HG03045 (cell line): ENCODE measurements around the gene SCN3A.

Experiments
- ATAC-seq: cut with Tn5 transposase; IDR thresholded peaks from one replicate; pipeline ENCODE4 v1.9.1; 2021; ENCODE audit warnings: mild to moderate bottlenecking, moderate library complexity; ENCODE audit not compliant: unreplicated experiment

The SCN3A gene

DNA sequence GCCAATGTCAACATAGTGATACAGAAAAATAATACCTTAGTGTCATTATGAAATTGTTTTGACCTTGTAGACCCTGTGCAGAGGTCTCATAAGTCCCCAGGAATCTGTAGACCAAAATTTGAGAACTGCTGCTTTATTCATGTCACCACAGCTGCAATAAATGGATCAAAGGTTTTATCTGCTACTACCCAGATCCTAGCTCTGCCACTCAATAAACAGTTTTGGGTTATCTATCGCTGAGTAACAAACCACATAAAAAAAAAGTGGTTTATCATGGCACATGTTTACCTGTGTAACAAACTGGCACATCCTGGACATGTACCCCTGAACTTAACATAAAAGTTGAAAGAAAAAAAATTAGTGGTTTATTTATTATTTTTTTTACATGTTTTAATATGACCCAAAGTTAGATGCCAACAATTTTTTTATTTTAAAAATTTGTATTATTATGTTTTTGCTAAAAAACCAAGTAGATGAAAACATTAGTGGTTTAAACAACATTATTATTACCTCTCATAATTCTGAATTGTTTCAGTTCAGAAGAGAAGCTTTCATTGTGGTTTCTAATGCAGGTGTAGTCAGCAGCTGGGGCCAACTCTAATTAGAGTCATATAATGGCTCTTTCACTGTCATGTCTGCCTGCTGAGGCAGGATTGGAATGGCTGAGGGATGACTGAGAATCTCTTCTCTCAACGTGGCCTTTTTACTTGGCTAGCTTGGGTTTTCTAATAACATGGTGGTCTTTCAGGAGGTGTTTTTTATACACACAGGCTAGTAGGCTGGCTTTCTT lies 145.2 kb downstream of the SCN3A start:
- ATAC-seq: no peak

DNA sequence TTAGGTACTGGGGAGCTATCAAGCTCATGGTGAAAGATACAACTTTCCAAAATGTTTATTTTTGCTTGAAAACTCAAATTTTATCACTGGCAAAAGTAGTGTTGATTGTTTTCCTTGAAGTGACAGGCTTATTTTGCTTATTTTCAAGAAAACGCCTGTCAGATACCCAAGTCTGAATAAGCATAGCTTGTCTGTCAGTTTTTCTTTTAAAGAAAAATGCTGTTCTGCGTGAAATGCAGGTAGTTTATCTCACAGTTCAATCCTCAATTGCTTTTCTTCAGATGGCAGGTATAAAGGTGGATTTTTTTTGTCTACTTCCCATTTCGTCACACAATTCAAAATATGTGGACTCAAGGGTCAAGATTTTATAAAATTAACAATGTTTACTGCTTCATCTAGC lies 145.9 kb downstream of the SCN3A start:
- ATAC-seq: no peak

DNA sequence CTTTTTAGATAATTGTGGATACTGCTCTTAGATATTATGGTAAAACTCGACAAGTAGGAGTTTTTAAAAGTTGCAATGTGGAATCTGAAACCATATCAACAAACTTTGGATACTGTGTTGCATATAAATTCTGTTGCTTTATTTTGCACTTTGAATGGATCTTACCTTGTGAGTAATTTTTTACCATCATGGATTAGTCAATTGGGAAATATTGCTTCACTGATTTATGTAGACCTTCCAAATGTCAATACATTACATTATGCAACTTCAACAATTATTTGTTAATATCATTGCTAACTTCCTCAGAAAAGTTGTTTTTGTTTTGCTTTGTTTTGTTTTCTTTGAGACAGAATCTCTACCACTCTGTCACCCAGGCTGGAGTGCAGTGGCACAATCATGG lies 146.5 kb downstream of the SCN3A start:
- ATAC-seq: no peak

DNA sequence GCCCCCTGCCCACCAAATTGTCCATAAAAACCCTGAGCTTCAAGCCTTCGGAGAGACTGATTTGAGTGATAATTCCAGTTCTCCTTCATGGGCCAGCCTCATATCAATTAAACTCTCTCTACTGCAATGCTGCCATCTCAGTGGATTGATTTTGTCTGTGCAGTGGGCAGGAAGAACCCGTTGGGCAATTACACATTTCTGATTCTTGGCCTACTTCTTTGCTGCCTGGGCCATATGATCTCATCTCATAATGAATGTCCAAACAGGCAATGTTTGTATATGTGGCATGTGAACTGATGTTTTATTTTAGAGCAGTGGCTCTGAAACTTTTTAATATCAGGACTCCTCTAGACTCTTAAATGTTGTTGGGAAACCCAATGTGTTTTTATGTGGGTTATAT lies 147.3 kb downstream of the SCN3A start:
- no peak for ATAC-seq

DNA sequence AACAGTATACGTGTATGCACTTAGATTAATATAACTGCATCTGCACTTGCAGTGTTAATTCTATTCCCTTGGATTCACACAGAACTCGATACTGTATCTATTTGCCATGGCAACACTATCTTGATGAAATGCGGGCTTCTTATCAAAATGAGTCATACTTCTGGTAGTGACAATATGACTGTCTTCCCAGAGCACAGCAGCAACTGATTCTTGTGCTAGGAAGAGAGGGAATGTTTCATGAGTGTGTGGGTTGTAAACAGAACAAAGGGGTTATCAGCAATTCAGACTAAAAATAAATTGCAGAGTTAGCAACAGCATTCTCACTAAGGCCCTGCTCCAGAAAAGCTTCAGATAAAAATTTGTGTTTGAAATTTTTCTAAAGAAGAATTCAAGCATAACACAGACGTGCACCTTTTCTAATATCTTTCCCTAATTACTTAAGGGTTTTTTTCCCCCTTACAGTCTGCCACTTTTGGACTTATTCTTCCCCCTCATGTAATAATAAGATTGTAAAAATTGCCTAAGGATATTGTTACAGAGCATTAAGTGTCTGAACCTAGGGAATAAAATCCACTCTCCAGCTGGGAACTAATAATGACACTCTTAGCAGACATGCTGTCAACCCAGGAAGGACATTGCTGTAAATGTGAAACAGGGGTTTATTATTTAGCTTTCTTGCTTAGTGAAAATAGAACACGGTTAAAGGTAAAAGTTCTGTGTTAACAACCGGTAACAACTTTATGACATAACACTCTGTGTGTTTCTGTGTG lies 148.6 kb downstream of the SCN3A start:
- no peak for ATAC-seq

DNA sequence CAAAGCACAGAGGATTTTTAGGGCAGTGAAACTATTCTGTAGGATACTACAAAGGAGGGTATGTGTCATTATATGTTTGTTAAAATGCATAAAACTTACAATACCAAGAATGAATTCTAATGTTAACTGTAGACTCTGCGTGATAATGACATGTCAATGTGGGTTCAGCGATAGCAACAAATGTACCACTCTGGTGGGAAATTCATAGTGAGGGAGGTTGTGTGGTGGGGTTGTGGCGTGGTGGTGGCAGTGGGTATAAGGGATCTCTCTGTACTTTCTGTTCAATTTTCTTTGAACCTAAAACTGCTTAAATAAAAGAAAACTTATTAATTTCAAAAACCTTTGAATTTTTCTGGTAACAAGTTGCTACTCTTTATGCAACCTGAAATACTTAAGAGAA lies 149.2 kb downstream of the SCN3A start:
- no peak for ATAC-seq

DNA sequence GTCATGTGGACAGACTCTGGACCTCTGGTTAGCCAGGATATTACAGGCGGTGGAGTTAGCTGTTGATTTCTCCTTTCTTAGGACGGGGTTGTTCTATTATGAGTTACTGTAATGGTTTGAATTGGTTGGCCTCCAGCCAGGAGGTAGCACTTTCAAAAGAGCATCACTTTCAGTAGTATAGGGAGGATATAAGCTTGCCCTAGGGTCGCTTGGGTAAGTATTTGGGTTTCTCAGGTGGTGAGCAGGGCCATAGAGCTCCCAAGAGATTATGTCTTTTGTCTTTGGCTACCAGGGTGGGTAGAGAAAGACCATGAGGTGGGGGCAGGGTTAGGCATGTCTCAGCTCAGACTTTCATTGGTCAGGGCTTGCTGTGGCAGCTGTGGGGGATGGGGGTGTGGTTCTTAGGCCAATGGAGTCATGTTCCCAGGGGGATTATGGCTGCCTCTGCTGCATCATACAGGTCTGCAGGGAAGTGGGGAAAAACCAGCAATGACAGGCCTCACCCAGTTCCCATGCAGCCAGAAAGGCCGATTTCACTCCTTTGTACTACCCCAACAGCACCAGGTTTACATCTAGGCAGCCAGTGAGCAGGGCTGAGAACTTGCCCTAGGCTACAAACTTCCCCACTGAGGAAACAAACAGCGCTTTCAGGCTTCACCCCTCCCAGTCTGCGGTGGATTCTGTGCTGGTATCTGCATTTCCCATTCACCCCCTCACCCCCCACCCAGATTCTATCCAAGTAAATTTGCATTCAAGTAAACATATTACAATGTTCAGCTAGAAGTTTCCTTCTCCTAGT lies 159.1 kb downstream of the SCN3A start:
- ATAC-seq: no peak
